ENCODE results near the gene PIEZO2.
"Not testable (repeated sequence)": the region's sequence is repeated elsewhere in the genome, so short reads cannot be mapped to it uniquely, and the experiment has no call there.

Gene PIEZO2

GRCh38 chr18:11148680-11149440 is 509 bp downstream of the PIEZO2 start:
- no peak for DNase-seq

- no peak for DNase-seq
These were observed 1.2 kb downstream of the PIEZO2 start for GRCh38 chr18:11147962-11148679.

- DNase-seq = no peak
These were observed 1.9 kb downstream of the PIEZO2 start for GRCh38 chr18:11147371-11147951.

- DNase-seq = no peak
These were observed 2.4 kb downstream of the PIEZO2 start for GRCh38 chr18:11146947-11147345.

GRCh38 chr18:11146238-11146946 is 3.0 kb downstream of the PIEZO2 start:
- DNase-seq = no peak

GRCh38 chr18:11145413-11146191 is 3.8 kb downstream of the PIEZO2 start:
- no peak for DNase-seq

GRCh38 chr18:11137400-11137799 is 12.0 kb downstream of the PIEZO2 start:
- no peak for DNase-seq

- DNase-seq = no peak
These were observed 13.1 kb downstream of the PIEZO2 start for GRCh38 chr18:11136241-11136640.

- DNase-seq = no peak
These were observed 14.4 kb downstream of the PIEZO2 start for GRCh38 chr18:11134940-11135339.

GRCh38 chr18:11129059-11129458 is 20.3 kb downstream of the PIEZO2 start:
- not testable (repeated sequence) for DNase-seq

- no peak for DNase-seq
These were observed 23.7 kb downstream of the PIEZO2 start for GRCh38 chr18:11125492-11126315.

- no peak for DNase-seq
These were observed 25.3 kb downstream of the PIEZO2 start for GRCh38 chr18:11124054-11124453.

- no peak for DNase-seq
These were observed 27.9 kb downstream of the PIEZO2 start for GRCh38 chr18:11121443-11121849.

- no peak for DNase-seq
These were observed 29.3 kb downstream of the PIEZO2 start for GRCh38 chr18:11119959-11120587.

- DNase-seq = no peak
These were observed 29.8 kb downstream of the PIEZO2 start for GRCh38 chr18:11119550-11119949.

- DNase-seq = no peak
These were observed 31.2 kb downstream of the PIEZO2 start for GRCh38 chr18:11118051-11118766.

- DNase-seq = no peak
These were observed 34.1 kb downstream of the PIEZO2 start for GRCh38 chr18:11115276-11115675.

GRCh38 chr18:11114653-11115052 is 34.7 kb downstream of the PIEZO2 start:
- DNase-seq = no peak

GRCh38 chr18:11113937-11114336 is 35.4 kb downstream of the PIEZO2 start:
- DNase-seq = no peak

GRCh38 chr18:11113046-11113548 is 36.3 kb downstream of the PIEZO2 start:
- no peak for DNase-seq
